Measurements from ENCODE around the gene TDRD15. TPM values are rescaled to one million over a fixed set of nuclear protein-coding genes. Genes with fewer than 3 reads are reported as not detected.
A peak's percentile ranks its signal among the peaks of the same experiment; 100 is the strongest.

TDRD15 gene
- polyA plus RNA-seq, 2 of the 4 experiments (the other 2 are of a cell fraction), result not detected

DNA sequence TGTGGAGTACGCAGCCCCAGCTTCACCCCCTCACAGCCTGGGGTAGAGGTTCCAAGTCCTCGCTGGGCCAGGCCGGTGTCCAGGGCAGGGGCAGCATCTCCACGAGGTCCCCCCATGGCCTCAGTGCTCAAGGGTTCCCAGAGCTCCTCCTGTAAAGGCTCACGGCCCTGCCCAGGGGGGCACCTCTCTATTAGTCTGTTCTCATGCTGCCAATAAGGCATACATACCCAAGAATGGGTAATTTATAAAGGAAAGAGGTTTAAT lies 38.8 kb downstream of the TDRD15 start:
- 0% methylated on average over 5 of the region's 5 CpGs for WGBS (ENCODE audit: missing lambda C conversion rate)
- no peaks in the 10 kb centered on the region for H3K4me1 ChIP-seq
- TF ChIP-seq HOXB13 (CRISPR knock-in tag; IDR thresholded peaks at IDR 0.05; ENCODE audit: low read depth), result no peak
- TF ChIP-seq, protein P1, sequence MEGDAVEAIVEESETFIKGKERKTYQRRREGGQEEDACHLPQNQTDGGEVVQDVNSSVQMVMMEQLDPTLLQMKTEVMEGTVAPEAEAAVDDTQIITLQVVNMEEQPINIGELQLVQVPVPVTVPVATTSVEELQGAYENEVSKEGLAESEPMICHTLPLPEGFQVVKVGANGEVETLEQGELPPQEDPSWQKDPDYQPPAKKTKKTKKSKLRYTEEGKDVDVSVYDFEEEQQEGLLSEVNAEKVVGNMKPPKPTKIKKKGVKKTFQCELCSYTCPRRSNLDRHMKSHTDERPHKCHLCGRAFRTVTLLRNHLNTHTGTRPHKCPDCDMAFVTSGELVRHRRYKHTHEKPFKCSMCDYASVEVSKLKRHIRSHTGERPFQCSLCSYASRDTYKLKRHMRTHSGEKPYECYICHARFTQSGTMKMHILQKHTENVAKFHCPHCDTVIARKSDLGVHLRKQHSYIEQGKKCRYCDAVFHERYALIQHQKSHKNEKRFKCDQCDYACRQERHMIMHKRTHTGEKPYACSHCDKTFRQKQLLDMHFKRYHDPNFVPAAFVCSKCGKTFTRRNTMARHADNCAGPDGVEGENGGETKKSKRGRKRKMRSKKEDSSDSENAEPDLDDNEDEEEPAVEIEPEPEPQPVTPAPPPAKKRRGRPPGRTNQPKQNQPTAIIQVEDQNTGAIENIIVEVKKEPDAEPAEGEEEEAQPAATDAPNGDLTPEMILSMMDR (IDR thresholded peaks at IDR 0.05), result no peak
- no peak for TF ChIP-seq PHF8 (IDR thresholded peaks at IDR 0.05; ENCODE audit: borderline replicate concordance, low read depth)
- TF ChIP-seq, protein P2, sequence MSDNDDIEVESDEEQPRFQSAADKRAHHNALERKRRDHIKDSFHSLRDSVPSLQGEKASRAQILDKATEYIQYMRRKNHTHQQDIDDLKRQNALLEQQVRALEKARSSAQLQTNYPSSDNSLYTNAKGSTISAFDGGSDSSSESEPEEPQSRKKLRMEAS (IDR thresholded peaks at IDR 0.05), result no peak
- TF ChIP-seq CBX8 (IDR thresholded peaks at IDR 0.05), result no peak
- no peak for TF ChIP-seq RARB (CRISPR knock-in tag; IDR thresholded peaks at IDR 0.05)
- TF ChIP-seq HDAC2 (IDR thresholded peaks at IDR 0.05), result no peak
- TF ChIP-seq, protein P3, sequence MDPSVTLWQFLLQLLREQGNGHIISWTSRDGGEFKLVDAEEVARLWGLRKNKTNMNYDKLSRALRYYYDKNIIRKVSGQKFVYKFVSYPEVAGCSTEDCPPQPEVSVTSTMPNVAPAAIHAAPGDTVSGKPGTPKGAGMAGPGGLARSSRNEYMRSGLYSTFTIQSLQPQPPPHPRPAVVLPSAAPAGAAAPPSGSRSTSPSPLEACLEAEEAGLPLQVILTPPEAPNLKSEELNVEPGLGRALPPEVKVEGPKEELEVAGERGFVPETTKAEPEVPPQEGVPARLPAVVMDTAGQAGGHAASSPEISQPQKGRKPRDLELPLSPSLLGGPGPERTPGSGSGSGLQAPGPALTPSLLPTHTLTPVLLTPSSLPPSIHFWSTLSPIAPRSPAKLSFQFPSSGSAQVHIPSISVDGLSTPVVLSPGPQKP (IDR thresholded peaks at IDR 0.05; ENCODE audit: low read depth, low read length), result no peak
- CTCF ChIA-PET, result interaction anchor here (2.0 kb wide), 1 partner anchor 9 kb away, joined by 7 read pairs; no protein-coding TSS in a partner anchor
- FAIRE-seq (no peak), ATAC-seq (no peak), DNase-seq (ENCODE audit: low read depth in 1 of 2, low spot score in 1 of 2) (no peak)
- POLR2A ChIA-PET, result no interaction called here
- no peaks in the 10 kb centered on the region for H3K9me3 ChIP-seq
- H3K4me2 ChIP-seq, result no peak overlapping the region
- H3K27ac ChIP-seq, result no peak overlapping the region
- H3K4me3 ChIP-seq, result no peak overlapping the region

DNA sequence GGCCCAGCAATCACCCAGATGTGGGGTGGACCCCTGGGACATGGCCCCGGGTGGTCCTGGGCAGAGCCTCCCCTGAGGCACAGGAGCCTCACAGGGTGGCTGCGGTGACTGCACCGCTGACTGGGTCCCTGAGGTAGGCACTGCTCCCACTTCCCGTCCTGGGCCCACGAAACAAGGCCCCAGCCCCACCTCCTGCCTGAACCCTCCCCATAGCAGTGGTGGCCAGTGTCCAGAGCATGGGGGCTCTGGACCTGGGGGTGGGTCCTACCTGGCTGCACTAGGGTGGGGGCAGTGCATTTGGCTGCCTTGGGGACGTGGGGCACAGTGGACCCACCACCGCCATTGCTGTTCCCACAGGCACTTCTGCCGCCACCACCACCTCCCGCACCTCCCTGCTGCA lies 39.4 kb downstream of the TDRD15 start:
- ChIA-PET POLR2A (no interaction called here), CTCF (no interaction called here)
- Histone ChIP-seq H3K9me3 (no peaks in the 10 kb centered on the region), H3K4me3 (no peak overlapping the region), H3K4me1 (no peaks in the 10 kb centered on the region), H3K27ac (no peak overlapping the region), H3K4me2 (no peak overlapping the region)
- ATAC-seq, result no peak
- no peak for FAIRE-seq
- DNase-seq (ENCODE audit: low read depth in 1 of 2, low spot score in 1 of 2), result no peak
- WGBS (ENCODE audit: missing lambda C conversion rate), result 45% methylated on average over 5 of the region's 9 CpGs
- TF ChIP-seq CBX8 (IDR thresholded peaks at IDR 0.05) (no peak), HOXB13 (CRISPR knock-in tag; IDR thresholded peaks at IDR 0.05; ENCODE audit: low read depth) (no peak), PHF8 (IDR thresholded peaks at IDR 0.05; ENCODE audit: borderline replicate concordance, low read depth) (no peak), EP300 (IDR thresholded peaks at IDR 0.05) (no peak), CEBPB (IDR thresholded peaks at IDR 0.05) (no peak), HEYL (CRISPR knock-in tag; IDR thresholded peaks at IDR 0.05) (no peak), CHD2 (IDR thresholded peaks at IDR 0.05; ENCODE audit: low read length, partially characterized antibody) (no peak), HOXB5 (CRISPR knock-in tag; IDR thresholded peaks at IDR 0.05) (no peak), TP53 (CRISPR knock-in tag; IDR thresholded peaks at IDR 0.05) (no peak), ZFP36 (IDR thresholded peaks at IDR 0.05; ENCODE audit: borderline replicate concordance, partially characterized antibody) (no peak), ZSCAN20 (CRISPR knock-in tag; IDR thresholded peaks at IDR 0.05) (no peak)
- TF ChIP-seq, protein P4, sequence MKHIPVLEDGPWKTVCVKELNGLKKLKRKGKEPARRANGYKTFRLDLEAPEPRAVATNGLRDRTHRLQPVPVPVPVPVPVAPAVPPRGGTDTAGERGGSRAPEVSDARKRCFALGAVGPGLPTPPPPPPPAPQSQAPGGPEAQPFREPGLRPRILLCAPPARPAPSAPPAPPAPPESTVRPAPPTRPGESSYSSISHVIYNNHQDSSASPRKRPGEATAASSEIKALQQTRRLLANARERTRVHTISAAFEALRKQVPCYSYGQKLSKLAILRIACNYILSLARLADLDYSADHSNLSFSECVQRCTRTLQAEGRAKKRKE (CRISPR knock-in tag; IDR thresholded peaks at IDR 0.05; ENCODE audit: low read depth), result no peak
- TF ChIP-seq, protein P5, sequence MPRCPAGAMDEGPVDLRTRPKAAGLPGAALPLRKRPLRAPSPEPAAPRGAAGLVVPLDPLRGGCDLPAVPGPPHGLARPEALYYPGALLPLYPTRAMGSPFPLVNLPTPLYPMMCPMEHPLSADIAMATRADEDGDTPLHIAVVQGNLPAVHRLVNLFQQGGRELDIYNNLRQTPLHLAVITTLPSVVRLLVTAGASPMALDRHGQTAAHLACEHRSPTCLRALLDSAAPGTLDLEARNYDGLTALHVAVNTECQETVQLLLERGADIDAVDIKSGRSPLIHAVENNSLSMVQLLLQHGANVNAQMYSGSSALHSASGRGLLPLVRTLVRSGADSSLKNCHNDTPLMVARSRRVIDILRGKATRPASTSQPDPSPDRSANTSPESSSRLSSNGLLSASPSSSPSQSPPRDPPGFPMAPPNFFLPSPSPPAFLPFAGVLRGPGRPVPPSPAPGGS (IDR thresholded peaks at IDR 0.05), result no peak

DNA sequence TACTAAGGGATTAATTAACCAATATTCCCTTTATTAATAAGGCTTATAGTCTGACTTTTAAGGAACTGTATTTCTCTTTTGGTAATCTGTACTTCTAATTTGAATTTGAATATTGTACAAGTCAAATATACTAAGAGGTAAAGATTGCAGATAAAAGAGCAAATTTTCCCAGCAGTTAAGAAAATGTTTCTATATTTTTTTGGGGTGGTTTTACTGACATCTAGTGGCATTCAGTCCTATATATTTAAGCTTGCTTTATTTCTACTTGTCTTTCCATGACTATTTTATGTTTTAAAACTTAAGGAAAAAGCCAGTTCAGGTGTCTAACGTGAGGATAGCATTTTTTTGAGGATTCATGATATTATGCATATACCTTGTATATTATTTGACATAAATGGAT lies 41.6 kb downstream of the TDRD15 start:
- no peak for DNase-seq (ENCODE audit: low read depth in 1 of 2, low spot score in 1 of 2)
- POLR2A ChIA-PET, result no interaction called here
- H3K4me1 ChIP-seq, result no peaks in the 10 kb centered on the region
- no peak overlapping the region for H3K4me3 ChIP-seq
- 0% methylated on average over 1 of the region's 1 CpG for WGBS (ENCODE audit: missing lambda C conversion rate)
- CTCF ChIA-PET, result interaction anchor here (1.6 to 2.1 kb wide), 2 partner anchors 123 to 504 kb away, joined by 7 to 11 read pairs; no protein-coding TSS in a partner anchor
- no peak for FAIRE-seq
- H3K4me2 ChIP-seq, result no peak overlapping the region
- no peak for ATAC-seq
- peak in 1 of 2 experiments; percentile 32; a peak in 2 of 5 replicates for TF ChIP-seq RAD21 (conservative IDR thresholded peaks at IDR 0.05 in 1 of 2, IDR thresholded peaks at IDR 0.05 in 1 of 2)
- TF ChIP-seq, protein P1 (IDR thresholded peaks at IDR 0.05), result peak; percentile 28; the same call in 2 of the 3 replicates
- TF ChIP-seq, protein P2 (IDR thresholded peaks at IDR 0.05), result no peak
- TF ChIP-seq SMC3 (IDR thresholded peaks at IDR 0.05), result 0 out of 3 replicates have a peak, but pooled peaks have one; percentile 9
- H3K9me3 ChIP-seq, result no peaks in the 10 kb centered on the region
- H3K27ac ChIP-seq, result no peak overlapping the region
